ENCODE data around the gene AKAP8.

- TF ChIP-seq CTCF (IDR thresholded peaks at IDR 0.05; ENCODE audit: low read depth, low read length) (no peak), EZH2phosphoT487 (IDR thresholded peaks at IDR 0.05; ENCODE audit: low read depth) (no peak)
Observed at GRCh38 chr19:15398501-15399233, 19.1 kb upstream of the AKAP8 start.
